Osteoblast (primary cell): ENCODE results near the gene HDDC3. TPM values are rescaled to one million over a fixed set of nuclear protein-coding genes. Genes with fewer than 3 reads are reported as not detected.

Source experiments
- DNase-seq: peaks from one replicate; pipeline ENCODE4 v3.0.0; 2011; ENCODE audit warnings: low spot score, mixed read lengths; ENCODE audit not compliant: insufficient read length; ENCODE audit errors: missing footprints
- H2AFZ ChIP-seq: 2 replicates; pipeline ENCODE4 v1.6.0; 2011; ENCODE audit warnings: mild to moderate bottlenecking, low read length
- H3K27ac ChIP-seq: 2 replicates; pipeline ENCODE4 v1.5.1; 2011; ENCODE audit warnings: mild to moderate bottlenecking, low read depth, low read length, moderate library complexity
- H3K27me3 ChIP-seq: 2 replicates; pipeline ENCODE4 v1.6.0; 2012; ENCODE audit warnings: mild to moderate bottlenecking, control low read depth, inconsistent platforms, low read length, moderate library complexity; ENCODE audit not compliant: insufficient read depth
- H3K36me3 ChIP-seq: 2 replicates; pipeline ENCODE4 v1.5.1; 2011; ENCODE audit warnings: mild to moderate bottlenecking, low read length, control low read depth, moderate library complexity; ENCODE audit not compliant: insufficient read depth
- H3K4me1 ChIP-seq: 2 replicates; pipeline ENCODE4 v1.5.1; 2011; ENCODE audit warnings: mild to moderate bottlenecking, low read length, control low read depth, moderate library complexity; ENCODE audit not compliant: insufficient read depth
- H3K4me2 ChIP-seq: 2 replicates; pipeline ENCODE4 v1.6.0; 2011; ENCODE audit warnings: mild to moderate bottlenecking, low read length; ENCODE audit not compliant: insufficient read depth
- H3K4me3 ChIP-seq: fragments of 200-600 bp; sonication (generic); 3 replicates; pipeline ENCODE4 v1.5.1; 2012; ENCODE audit warnings: mild to moderate bottlenecking, low read length, inconsistent platforms; ENCODE audit not compliant: insufficient read depth
- H3K79me2 ChIP-seq: 2 replicates; pipeline ENCODE4 v1.6.0; 2012; ENCODE audit warnings: mild to moderate bottlenecking, low read length, control low read depth, inconsistent platforms; ENCODE audit not compliant: insufficient read depth
- H3K9me3 ChIP-seq: 2 replicates; pipeline ENCODE4 v1.5.1; 2011; ENCODE audit warnings: low read depth, low read length, control low read depth
- H4K20me1 ChIP-seq: 2 replicates; pipeline ENCODE4 v1.6.0; 2012; ENCODE audit warnings: mild to moderate bottlenecking, low read length, control low read depth; ENCODE audit not compliant: insufficient read depth
- total RNA-seq: library from RNA; depleted of rRNA; stranded (reverse); fragments of >200 nt; gene quantifications from 2 replicates; pipeline ENCODE4 v1.2.3, GENCODE V29; 2012
- TF ChIP-seq, protein P1 (sequence below): IDR thresholded peaks from 2 replicates; pipeline ENCODE4 v1.5.1; 2011; ENCODE audit warnings: mild to moderate bottlenecking, low read depth, low read length, moderate library complexity; ENCODE audit errors: extremely low read depth

Gene HDDC3
- total RNA-seq, 1 donor, result 11.6 TPM

GRCh38 chr15:90953947-90954711 is 21.8 kb upstream of the HDDC3 start:
- no peaks in the 10 kb centered on the region for H3K27me3 ChIP-seq
- H3K9me3 ChIP-seq, result no peaks in the 10 kb centered on the region
- H2AFZ ChIP-seq, result no peak overlapping the region
- peaks cover 46% of the 10 kb centered on the region for H3K36me3 ChIP-seq
- H3K4me3 ChIP-seq, result peak overlapping the region; percentile 78
- no peak for DNase-seq
- peak overlapping the region; percentile 78 for H3K4me2 ChIP-seq
- peaks cover 34% of the 10 kb centered on the region for H3K4me1 ChIP-seq
- TF ChIP-seq, protein P1, sequence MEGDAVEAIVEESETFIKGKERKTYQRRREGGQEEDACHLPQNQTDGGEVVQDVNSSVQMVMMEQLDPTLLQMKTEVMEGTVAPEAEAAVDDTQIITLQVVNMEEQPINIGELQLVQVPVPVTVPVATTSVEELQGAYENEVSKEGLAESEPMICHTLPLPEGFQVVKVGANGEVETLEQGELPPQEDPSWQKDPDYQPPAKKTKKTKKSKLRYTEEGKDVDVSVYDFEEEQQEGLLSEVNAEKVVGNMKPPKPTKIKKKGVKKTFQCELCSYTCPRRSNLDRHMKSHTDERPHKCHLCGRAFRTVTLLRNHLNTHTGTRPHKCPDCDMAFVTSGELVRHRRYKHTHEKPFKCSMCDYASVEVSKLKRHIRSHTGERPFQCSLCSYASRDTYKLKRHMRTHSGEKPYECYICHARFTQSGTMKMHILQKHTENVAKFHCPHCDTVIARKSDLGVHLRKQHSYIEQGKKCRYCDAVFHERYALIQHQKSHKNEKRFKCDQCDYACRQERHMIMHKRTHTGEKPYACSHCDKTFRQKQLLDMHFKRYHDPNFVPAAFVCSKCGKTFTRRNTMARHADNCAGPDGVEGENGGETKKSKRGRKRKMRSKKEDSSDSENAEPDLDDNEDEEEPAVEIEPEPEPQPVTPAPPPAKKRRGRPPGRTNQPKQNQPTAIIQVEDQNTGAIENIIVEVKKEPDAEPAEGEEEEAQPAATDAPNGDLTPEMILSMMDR, result no peak
- no peaks in the 10 kb centered on the region for H4K20me1 ChIP-seq
- H3K79me2 ChIP-seq, result peaks cover 13% of the 10 kb centered on the region
- peak overlapping the region; percentile 68 for H3K27ac ChIP-seq

DNA sequence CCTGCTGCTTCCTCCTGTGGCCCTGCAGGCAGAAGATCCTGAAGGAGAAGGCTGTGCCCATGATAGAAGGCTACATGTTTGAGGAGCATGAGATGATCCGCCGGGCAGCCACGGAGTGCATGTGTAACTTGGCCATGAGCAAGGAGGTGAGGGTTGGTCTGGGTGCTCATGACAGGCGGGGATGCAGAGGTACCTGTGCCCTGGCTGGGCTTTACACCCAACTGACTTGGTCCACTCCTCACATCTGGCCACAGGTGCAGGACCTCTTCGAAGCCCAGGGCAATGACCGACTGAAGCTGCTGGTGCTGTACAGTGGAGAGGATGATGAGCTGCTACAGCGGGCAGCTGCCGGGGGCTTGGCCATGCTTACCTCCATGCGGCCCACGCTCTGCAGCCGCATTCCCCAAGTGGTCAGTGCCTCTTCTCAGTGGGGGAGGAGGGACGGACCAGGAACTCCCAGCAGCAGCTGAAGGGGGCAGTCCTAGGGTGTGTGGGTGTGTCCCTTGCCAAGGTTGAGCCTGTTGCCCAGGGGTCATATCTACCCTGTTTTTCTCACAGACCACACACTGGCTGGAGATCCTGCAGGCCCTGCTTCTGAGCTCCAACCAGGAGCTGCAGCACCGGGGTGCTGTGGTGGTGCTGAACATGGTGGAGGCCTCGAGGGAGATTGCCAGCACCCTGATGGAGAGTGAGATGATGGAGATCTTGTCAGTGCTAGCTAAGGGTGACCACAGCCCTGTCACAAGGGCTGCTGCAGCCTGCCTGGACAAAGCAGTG is 20.7 kb upstream of the HDDC3 start:
- Histone ChIP-seq H3K36me3 (peaks cover 54% of the 10 kb centered on the region), H2AFZ (no peak overlapping the region), H3K79me2 (peaks cover 13% of the 10 kb centered on the region), H3K4me3 (no peak overlapping the region), H3K4me1 (peaks cover 35% of the 10 kb centered on the region), H3K27ac (no peak overlapping the region), H3K9me3 (no peaks in the 10 kb centered on the region), H4K20me1 (no peaks in the 10 kb centered on the region), H3K27me3 (no peaks in the 10 kb centered on the region), H3K4me2 (no peak overlapping the region)
- TF ChIP-seq, protein P1, result no peak
- DNase-seq, result peak; percentile 35

DNA sequence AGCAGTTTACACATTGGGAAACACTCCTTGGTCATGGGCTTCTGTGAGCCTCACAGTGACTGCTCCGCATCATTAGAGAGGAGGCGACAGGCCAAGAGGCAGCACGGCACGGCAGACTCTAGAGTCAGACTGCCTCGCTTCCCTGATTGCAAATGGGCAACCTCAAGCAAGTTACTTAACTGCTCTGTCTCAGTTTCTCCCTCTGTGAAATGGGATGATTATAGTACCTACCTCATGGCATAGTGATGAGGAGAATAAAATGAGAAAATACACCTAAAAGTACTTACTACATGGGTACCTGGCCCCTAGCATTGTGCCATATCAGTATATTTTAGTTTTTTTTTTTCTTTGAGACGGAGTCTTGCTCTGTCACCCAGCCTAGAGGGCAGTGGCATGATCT is 18.3 kb upstream of the HDDC3 start:
- Histone ChIP-seq H3K79me2 (no peaks in the 10 kb centered on the region), H3K4me3 (no peak overlapping the region), H3K27ac (no peak overlapping the region), H3K36me3 (peaks cover 71% of the 10 kb centered on the region), H2AFZ (no peak overlapping the region), H3K4me1 (peaks cover 16% of the 10 kb centered on the region), H3K4me2 (no peak overlapping the region), H4K20me1 (no peaks in the 10 kb centered on the region), H3K27me3 (no peaks in the 10 kb centered on the region), H3K9me3 (no peaks in the 10 kb centered on the region)
- TF ChIP-seq, protein P1, result no peak
- DNase-seq, result no peak
